IPS DF 6.9 (cell line): ENCODE data around the gene PPP1R14D.

Experiments
- DNase-seq: peaks from one replicate; pipeline ENCODE4 v3.0.0-alpha.2; 2013; ENCODE audit warnings: low read depth, low spot score
- H3K27ac ChIP-seq: one replicate; pipeline ENCODE4 v1.5.1; 2013; ENCODE audit warnings: low read length, control low read depth
- H3K27me3 ChIP-seq: 2 replicates; pipeline ENCODE4 v1.6.1; 2013; ENCODE audit warnings: mild to moderate bottlenecking, low read length; ENCODE audit not compliant: control insufficient read depth, insufficient read depth
- H3K36me3 ChIP-seq: 2 replicates; pipeline ENCODE4 v1.6.1; 2013; ENCODE audit warnings: low read length; ENCODE audit not compliant: control insufficient read depth, insufficient read depth
- H3K4me1 ChIP-seq: 2 replicates; pipeline ENCODE4 v1.6.1; 2013; ENCODE audit warnings: low read length; ENCODE audit not compliant: control insufficient read depth, insufficient read depth
- H3K4me3 ChIP-seq: 2 replicates; pipeline ENCODE4 v1.5.1; 2013; ENCODE audit warnings: mild to moderate bottlenecking, low read length
- H3K9me3 ChIP-seq: 2 replicates; pipeline ENCODE4 v1.6.1; 2013; ENCODE audit warnings: low read length, inconsistent platforms; ENCODE audit not compliant: control insufficient read depth, insufficient read depth
- WGBS: extraction: QIAGEN DNeasy Blood & Tissue Kit; methylation state at CpG from one replicate; pipeline ENCODE4 v1.1.7; 2013; ENCODE audit warnings: mixed read lengths, missing lambda C conversion rate; ENCODE audit not compliant: insufficient read length, insufficient coverage; 5-methylcytosine and 5-hydroxymethylcytosine counted together

Gene PPP1R14D

DNA sequence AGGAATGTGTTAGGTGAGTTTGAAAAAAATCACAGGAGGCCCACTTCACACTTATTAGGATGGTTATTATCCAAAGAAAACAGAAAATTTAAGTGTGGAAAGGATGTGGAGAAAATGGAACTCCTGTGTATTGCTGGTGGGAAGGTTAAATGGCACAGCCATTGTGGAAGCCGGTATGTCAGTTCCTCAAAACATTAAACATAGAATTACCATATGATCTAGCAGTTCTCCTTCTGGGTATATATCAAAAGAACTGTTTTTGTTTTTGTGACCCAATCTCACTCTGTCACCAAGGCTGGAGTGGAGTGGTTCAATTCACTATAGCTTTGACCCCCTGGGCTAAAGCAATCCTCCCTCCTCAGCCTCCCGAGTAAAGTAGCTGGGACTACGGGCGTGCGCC lies 32.0 kb downstream of the PPP1R14D start:
- peaks cover 5% of the 10 kb centered on the region; the same call in 1 of the 2 replicates for H3K4me1 ChIP-seq
- no peak overlapping the region for H3K4me3 ChIP-seq
- H3K27me3 ChIP-seq: no peaks in the 10 kb centered on the region
- H3K9me3 ChIP-seq: no peaks in the 10 kb centered on the region
- H3K36me3 ChIP-seq: no peaks in the 10 kb centered on the region
- H3K27ac ChIP-seq: no peak overlapping the region
- no CpG with 5 or more reads among the region's 5 CpGs for WGBS
- DNase-seq: no peak

DNA sequence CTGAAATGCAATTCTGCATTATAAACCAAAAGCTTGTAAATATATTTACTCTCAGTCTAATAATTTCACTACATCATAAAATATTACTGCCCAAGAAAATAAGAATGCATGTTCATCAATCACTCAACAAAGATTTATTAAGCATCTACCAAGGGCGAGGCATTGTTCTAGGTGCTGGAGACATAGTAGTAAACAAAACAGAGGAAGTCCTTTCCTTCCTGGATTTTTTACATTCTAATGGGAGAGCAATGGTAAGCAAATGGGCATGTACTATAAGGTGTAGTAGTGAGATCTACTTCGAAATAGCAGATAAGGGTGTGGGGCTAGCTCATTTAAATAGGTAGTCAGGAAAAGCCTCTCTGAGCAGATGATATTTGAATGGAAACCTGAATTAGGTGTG lies 32.5 kb downstream of the PPP1R14D start:
- H3K4me1 ChIP-seq: peaks cover 5% of the 10 kb centered on the region; the same call in 1 of the 2 replicates

DNA sequence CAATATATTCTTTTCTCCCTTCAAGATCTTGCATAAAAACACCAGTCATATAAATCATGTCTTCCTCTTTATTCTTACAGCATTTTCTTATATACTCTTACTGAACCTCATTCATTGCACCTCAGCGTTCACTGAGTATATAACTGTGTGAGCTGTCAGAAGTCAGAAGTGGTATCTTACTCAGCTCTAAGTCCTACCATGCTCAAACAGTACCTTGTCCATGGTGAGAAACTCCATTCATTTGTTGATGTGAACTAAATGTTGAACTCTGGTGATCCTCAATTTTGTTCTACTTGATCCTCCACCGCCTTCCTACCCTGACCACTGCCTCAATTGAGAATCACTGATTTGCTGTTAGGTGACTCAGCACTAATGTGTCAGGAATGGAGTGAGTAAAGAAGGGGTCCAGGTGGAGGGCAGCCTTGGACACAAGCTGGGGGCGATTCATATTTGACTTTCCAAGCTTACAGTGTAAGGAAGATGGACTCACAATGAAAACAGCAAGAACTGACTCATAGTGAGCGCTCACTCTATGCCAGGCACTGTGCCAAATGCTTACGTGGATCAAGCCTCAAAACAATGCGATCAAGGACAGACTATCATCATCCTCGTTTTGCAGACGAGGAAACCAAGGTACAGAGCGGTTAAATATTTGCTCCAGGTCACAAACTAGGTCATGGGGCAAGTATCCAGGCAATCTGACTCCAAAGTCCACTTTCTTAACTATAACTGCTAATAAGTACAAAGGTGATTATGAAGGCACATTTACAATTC lies 35.1 kb downstream of the PPP1R14D start:
- H3K27ac ChIP-seq: no peak overlapping the region
- no peaks in the 10 kb centered on the region for H3K27me3 ChIP-seq
- H3K4me3 ChIP-seq: no peak overlapping the region
- peaks cover 6% of the 10 kb centered on the region; the same call in 1 of the 2 replicates for H3K4me1 ChIP-seq
- no peaks in the 10 kb centered on the region for H3K36me3 ChIP-seq
- no peaks in the 10 kb centered on the region for H3K9me3 ChIP-seq
- no peak for DNase-seq
- WGBS: no CpG with 5 or more reads among the region's 9 CpGs

More for the DNA sequence above, 32.5 kb downstream of the PPP1R14D start:
- Histone ChIP-seq H3K27me3 (no peaks in the 10 kb centered on the region), H3K9me3 (no peaks in the 10 kb centered on the region), H3K36me3 (no peaks in the 10 kb centered on the region), H3K4me3 (no peak overlapping the region), H3K27ac (no peak overlapping the region)
- DNase-seq: no peak
- no CpG with 5 or more reads among the region's 2 CpGs for WGBS

DNA sequence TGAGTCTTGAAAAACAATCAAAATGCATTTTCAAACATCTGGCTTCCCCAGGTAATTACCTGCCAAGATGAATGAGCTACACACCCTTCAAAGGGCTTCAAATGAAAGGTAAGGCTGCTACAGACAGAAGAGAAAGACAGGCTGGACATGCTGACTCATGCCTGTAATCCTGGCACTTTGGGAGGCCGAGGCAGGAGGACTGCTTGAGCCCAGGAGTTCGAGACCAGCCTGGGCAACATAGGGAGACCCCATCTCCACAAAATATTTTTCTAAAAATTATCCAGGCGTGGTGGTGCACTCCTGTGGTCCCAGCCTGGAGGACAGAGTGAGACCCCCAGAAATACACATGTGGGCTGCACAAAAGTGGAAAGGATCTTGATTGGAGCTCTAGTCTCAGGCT lies 36.1 kb downstream of the PPP1R14D start:
- Histone ChIP-seq H3K4me1 (peaks cover 9% of the 10 kb centered on the region), H3K27me3 (no peaks in the 10 kb centered on the region), H3K36me3 (no peaks in the 10 kb centered on the region), H3K9me3 (no peaks in the 10 kb centered on the region), H3K27ac (no peak overlapping the region), H3K4me3 (no peak overlapping the region)
- WGBS: no CpG with 5 or more reads among the region's 3 CpGs
- DNase-seq: no peak

DNA sequence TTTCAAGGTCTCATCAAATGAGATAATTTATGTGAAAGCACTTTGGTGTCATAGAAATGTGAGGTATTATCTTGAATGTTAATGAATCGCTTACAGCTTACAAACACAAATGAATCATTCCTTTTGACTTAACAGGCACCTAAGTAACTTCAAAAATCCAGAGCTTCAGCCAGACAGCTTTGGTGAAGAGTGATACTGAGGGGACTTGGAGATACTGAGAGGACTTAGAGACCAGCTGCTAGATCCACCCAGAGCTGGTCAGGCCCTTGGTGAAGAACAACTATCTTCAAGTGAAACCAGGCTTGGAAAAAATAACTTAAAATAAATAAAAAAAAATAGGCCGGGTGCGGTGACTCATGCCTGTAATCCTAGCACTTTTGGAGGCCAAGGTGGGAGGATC lies 37.8 kb downstream of the PPP1R14D start:
- Histone ChIP-seq H3K9me3 (no peaks in the 10 kb centered on the region), H3K27ac (no peak overlapping the region)

DNA sequence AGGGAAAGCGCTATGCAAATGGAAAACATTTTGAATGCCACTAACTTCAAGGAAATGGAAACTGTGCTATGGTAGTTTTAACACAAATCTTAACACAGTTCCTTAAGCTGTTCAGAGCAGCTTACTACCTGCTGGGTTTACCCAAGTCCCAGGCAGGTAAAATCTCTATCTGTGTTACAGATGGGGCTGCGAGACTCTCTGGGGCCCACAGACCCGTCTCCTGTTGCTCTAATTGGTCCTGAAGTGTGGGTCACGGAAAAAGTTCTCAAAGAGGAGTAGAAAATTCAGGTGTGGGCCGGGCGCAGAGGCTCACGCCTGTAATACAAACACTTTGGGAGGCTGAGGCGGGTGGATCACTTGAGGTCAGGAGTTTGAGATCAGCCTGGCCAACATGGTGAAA lies 38.5 kb downstream of the PPP1R14D start:
- Histone ChIP-seq H3K36me3 (no peaks in the 10 kb centered on the region), H3K4me3 (no peak overlapping the region), H3K4me1 (peaks cover 17% of the 10 kb centered on the region), H3K9me3 (no peaks in the 10 kb centered on the region), H3K27me3 (no peaks in the 10 kb centered on the region), H3K27ac (no peak overlapping the region)
- no peak for DNase-seq
- WGBS: no CpG with 5 or more reads among the region's 8 CpGs

More for the DNA sequence above, 37.8 kb downstream of the PPP1R14D start:
- Histone ChIP-seq H3K4me3 (no peak overlapping the region), H3K27me3 (no peaks in the 10 kb centered on the region), H3K4me1 (peaks cover 15% of the 10 kb centered on the region), H3K36me3 (no peaks in the 10 kb centered on the region)
- WGBS: no CpG with 5 or more reads among the region's 3 CpGs
- DNase-seq: no peak

DNA sequence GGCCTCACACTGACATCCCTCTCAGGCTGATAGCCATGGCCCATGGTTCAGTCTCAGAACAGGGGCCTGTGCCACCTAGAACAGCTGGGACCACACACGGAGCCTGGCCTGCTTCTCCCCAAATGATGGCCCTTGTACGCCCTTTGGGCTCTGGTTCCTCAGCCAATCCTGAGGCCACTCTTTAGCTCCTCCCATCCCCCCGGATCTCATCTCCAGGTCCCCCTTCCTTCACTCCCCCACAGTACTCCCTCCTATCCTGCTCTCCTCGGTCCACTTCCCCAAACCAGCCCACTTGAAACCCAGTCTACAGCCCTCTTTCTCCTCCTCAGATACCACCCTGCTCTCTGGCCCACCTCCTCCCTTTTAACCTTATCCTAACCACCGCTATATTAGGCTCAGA lies 39.4 kb downstream of the PPP1R14D start:
- Histone ChIP-seq H3K27me3 (no peaks in the 10 kb centered on the region), H3K4me1 (peaks cover 17% of the 10 kb centered on the region), H3K27ac (no peak overlapping the region), H3K36me3 (no peaks in the 10 kb centered on the region), H3K9me3 (no peaks in the 10 kb centered on the region), H3K4me3 (no peak overlapping the region)
- no CpG with 5 or more reads among the region's 5 CpGs for WGBS
- no peak for DNase-seq

DNA sequence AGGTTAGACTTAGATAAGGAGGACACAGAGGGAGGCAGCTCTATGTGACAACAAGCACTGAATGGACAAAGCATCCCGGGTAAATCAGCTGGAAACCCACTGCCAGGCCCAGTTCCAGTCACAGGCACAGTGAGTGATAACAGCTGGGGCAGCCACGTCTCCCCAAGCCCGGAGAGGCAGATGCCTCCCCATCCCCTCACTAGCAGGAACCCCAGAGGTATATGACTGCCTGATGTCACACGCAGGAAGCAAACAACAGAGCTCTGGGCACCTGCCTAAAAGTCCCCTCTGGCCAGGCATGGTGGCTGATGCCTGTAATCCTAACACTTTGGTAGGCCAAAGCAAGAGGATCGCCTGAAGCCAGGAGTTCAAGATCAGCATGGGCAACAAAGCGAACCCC lies 40.5 kb downstream of the PPP1R14D start:
- no peaks in the 10 kb centered on the region for H3K27me3 ChIP-seq
- DNase-seq: no peak
- H3K9me3 ChIP-seq: no peaks in the 10 kb centered on the region
- no peak overlapping the region for H3K27ac ChIP-seq
- H3K4me3 ChIP-seq: no peak overlapping the region
- peaks cover 17% of the 10 kb centered on the region for H3K4me1 ChIP-seq
- H3K36me3 ChIP-seq: no peaks in the 10 kb centered on the region
- WGBS: no CpG with 5 or more reads among the region's 6 CpGs

DNA sequence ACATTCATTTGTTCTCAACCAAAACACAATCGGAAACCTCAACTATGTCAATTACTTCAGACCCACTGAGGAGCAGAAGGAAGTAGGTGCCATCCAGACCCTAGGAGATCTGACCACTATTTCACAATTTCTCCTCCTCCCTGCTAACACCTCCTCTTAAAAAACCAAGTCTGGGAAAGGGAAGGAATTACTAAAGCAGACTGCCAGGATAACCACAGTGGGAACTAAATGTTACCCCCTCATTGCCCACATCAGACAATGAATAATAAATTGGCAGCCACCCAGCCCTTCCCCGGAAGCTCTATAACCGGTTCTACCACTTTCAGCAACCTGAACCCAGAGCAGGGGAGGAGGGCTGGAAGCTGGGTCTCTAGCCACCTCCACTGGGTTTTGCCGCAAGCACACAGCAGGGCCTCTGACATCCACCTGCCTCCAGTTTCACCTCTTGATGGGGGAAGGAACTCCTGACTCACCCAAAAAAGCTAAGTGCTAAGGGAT lies 41.1 kb downstream of the PPP1R14D start:
- H3K27ac ChIP-seq: no peak overlapping the region
- no peaks in the 10 kb centered on the region for H3K36me3 ChIP-seq
- H3K27me3 ChIP-seq: no peaks in the 10 kb centered on the region
- H3K4me1 ChIP-seq: peaks cover 19% of the 10 kb centered on the region
- WGBS: no CpG with 5 or more reads among the region's 4 CpGs
- no peaks in the 10 kb centered on the region for H3K9me3 ChIP-seq
- DNase-seq: peak; percentile 78
- H3K4me3 ChIP-seq: no peak overlapping the region

DNA sequence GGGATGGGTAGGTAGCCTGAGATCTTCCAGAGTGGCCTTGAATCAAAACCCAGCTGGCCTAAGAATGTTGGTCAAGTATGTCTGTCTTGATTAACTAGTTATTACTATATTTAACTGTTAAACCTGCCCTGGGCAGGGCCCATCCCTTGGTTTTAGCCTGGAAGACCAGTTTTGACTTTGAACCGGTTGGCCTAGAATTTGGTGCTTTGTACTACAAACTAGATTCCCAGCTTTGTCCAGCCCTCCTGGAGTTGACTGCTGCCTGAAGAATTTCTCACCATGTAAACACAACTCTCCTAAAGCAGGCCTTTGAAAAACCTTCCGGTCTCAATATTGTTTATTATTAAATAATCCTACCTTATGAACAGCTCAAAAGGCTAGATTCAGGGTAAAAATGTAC lies 42.7 kb downstream of the PPP1R14D start:
- H3K9me3 ChIP-seq: no peaks in the 10 kb centered on the region
- no CpG with 5 or more reads among the region's 2 CpGs for WGBS
- no peak for DNase-seq
- no peaks in the 10 kb centered on the region for H3K36me3 ChIP-seq
- H3K4me1 ChIP-seq: peaks cover 19% of the 10 kb centered on the region
- no peak overlapping the region for H3K4me3 ChIP-seq
- no peaks in the 10 kb centered on the region for H3K27me3 ChIP-seq
- no peak overlapping the region for H3K27ac ChIP-seq

DNA sequence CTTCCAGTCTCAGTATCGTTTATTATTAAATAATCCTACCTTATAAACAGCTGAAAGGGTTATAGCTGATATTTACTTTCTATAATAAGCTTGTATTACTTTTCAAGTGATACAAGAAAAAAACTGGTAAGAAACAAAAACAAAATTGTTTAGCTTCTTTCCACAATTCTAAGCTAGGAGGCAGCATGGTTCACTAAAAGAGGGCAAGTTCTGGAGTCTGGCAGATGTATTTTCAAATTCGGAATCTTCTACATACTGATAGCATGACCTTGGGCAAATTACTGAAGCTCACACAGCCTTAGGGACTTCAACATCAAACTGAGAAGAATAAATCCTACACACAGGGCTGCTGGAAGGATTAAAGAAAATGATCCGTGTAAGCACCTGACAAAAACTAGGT lies 43.3 kb downstream of the PPP1R14D start:
- Histone ChIP-seq H3K27ac (no peak overlapping the region), H3K27me3 (no peaks in the 10 kb centered on the region), H3K36me3 (no peaks in the 10 kb centered on the region), H3K9me3 (no peaks in the 10 kb centered on the region), H3K4me3 (no peak overlapping the region), H3K4me1 (peaks cover 19% of the 10 kb centered on the region)
- WGBS: no CpG with 5 or more reads among the region's 3 CpGs
- no peak for DNase-seq
